Mucosa of gallbladder (tissue), 1 donor: ENCODE results near the gene ICE2. TPM values are rescaled to one million over a fixed set of nuclear protein-coding genes. Genes with fewer than 3 reads are reported as not detected.

Source experiments
- DNase-seq: peaks from one replicate; pipeline ENCODE4 v3.0.0-alpha.2; 2020; ENCODE audit warnings: low spot score
- total RNA-seq: library from RNA; stranded (reverse); gene quantifications from one replicate; pipeline ENCODE4 v1.2.1, GENCODE V29; 2021
- donor health status: DM: no; HTN: no; CAD: no.

ICE2 gene
- total RNA-seq, 1 donor from 2014 or later = 47.7 TPM

DNA sequence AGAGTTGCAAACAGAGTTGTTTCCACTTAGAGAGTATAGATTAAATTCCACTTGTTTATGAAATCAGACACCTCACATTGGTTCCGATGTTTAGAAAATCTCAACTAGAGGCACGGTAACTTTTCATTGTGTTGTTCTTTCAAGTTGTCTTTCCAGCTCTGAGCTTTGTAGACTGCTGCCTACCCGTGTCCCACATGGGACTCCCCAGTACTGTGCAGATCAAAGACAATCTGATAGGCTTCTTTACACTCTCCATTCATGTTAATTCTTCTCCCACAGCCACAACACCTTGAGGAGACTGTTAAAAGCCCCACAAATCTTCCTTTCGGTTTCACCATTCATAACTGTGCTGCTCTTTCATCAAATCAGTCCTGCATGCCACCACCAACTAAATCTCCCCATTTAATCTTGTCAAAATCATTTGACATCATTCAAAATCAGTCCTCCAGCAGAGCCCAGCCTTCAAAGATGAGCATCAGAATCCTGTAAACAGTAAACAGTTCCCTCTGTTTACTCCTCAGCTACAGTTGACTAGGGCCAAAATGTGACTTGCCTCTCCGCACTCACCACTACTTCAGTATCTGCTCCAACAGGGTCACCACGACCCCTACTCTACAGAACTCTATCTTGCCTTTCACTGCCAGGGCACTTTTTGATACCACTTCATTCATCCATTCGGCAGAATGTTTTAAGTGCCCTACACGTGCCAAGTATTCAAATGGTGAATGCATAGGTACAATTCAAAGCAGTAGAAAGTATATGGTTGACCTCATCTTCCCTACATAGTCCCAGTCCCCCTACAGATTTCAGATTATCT is 89.5 kb downstream of the ICE2 start:
- no peak for DNase-seq

DNA sequence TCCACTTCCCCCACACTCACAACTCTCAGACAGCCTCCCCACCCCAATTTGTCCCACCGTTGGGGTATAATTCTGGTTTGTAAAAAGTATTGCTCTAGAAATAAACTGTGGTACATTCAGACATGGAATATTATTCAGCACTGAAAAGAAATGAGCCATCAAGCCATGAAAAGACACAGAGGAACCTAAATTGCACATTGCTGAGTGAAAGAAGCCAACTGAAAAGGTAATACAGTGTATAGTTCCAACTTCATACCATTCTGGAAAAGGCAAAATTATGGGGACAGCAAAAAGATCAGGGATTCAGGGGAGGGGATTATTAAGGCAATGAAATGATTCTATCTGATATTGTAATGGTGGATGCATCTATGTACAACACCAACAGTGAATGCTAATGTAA is 91.6 kb downstream of the ICE2 start:
- no peak for DNase-seq

DNA sequence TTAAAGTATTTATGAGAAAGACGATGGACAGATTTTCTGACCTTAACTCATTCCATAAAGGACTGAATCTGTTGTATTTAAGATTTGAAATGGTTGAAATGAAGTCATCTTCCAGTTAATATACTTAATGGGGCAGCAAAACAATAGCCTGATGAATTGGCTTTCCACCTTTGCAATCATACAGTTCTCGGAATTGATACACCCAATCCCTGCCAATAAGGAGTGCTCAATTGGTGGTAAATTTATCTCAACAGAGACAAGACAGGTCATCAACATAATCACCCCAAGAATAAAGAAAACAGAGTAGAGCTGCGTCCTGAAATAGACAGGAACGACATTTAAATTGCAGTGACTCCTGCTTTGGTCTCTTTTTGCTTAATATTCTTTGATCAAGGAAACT is 92.3 kb downstream of the ICE2 start:
- no peak for DNase-seq

DNA sequence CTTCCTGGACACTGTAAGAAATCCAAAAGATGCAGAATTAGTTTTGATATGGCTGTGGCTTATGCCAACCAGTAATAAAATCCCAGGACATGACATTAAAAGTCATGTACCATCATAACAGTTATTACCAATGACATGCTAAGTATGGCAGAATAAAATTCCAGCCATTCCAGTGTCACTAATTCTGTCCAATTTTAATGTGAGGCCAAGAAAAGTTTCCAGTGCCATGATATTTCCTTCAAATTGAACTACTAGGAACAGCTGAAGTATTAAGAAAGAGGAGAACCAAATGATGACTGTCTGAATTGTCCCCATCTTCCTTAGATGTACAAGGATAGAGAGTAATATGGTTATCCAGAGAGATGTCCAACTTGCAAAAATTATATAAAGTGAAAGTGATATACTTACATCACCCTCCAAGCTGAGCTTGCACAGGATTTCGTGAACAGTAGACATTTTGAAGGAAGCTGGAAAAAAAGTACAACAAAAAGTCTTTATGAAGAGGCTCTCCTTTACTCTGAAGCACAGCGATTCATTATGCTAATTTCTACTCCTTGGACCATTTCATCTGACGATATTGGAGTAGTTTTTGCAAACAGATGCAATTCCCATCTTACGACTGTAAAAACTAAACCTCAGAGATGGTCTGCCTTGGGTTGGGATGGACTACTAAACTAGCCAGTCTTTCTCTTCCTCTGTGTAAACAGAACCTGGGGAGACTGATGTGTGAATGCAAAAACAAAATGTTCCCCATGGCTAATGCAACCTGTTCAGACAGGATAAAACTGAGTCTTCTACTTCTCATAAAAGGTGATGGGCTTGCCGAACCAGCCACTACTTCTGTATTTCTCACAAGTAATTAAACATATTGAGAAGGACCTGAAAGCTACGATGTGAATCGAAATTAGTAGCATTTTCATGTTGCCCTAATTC is 93.1 kb downstream of the ICE2 start:
- DNase-seq = no peak

DNA sequence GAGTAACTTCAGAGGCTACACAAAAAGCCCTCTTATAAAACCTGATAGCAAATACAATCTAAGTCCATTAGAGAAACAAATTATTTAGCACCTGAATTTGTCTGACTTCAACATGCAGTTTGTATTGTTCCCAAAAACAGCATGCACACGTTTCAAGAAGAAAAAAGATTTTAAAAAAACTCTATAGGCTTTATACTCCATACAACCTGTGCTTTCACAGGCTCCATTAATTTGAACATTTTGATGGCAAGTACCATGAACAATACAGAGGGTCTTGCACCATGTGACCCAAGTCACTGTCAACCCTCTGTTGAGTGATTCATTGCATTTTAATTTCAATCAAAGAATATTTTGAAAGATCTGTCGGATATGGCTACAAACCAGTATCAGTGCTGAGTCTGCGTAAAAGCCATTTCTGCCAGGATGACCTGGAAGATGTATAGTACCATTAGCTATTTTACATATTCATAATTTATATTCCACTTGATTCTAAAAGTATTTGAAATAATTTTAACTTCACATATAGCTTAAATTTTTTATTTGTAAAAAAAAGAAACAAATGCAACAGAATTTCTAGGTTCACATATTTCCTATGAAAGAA is 94.3 kb downstream of the ICE2 start:
- no peak for DNase-seq

DNA sequence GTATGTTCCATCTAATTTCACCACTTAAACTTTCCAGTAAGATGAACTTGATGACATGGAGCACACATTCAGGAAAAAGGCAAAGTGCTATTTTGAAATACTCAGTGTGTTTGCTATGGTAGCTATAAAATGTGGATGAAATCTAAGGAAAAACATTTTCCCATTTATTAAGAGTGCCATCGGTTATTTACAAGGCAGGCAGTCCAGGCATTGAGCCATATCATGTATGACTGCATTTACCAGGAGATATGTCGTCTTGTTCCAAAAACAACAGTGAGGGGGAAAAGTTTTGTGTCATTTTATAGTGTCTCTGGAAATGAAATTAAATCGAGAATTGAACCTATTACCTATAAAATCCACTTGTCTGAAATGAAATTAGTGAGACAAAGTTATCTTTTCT is 94.9 kb downstream of the ICE2 start:
- no peak for DNase-seq

DNA sequence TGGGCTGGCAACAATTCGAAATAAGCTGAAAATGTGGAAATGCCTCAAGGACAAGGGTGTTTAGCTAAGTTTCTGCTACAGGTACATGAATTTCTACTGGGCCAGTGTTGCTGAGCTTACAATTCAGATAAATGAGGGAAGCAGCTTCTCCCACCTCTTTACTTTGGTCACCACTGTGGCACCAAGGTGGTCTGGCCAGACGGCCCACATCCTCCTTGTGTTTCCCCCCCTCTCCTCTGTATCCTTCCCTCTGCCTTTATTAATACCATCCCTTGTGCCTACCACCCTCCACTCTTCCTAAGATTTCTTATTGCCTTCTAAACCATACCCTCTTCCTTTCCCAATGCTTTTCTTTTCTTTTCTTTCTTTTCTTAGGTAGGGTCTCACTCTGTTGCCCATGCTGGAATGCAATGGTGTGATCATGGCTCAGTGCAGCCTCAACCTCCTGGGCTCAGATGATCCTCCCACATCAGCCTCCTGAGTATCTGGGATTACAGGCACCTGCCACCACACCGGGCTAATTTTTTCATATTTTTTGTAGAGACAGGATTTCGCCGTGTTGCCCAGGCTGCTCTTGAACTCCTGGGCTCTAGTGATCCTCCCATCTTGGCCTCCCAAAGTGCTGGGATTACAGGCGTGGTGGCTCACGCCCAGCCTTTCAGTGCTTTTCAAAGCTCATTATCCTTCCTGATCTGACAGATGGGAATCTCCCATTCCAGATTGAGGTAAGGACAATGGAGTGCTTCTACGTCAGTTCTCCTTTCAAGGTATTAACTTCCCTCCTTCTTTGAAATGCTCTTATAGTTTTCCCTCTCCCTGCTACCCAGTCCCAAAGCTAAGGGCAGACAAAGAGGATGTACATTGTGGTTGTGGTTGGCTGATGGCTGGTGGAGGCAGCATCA is 95.9 kb downstream of the ICE2 start:
- no peak for DNase-seq

DNA sequence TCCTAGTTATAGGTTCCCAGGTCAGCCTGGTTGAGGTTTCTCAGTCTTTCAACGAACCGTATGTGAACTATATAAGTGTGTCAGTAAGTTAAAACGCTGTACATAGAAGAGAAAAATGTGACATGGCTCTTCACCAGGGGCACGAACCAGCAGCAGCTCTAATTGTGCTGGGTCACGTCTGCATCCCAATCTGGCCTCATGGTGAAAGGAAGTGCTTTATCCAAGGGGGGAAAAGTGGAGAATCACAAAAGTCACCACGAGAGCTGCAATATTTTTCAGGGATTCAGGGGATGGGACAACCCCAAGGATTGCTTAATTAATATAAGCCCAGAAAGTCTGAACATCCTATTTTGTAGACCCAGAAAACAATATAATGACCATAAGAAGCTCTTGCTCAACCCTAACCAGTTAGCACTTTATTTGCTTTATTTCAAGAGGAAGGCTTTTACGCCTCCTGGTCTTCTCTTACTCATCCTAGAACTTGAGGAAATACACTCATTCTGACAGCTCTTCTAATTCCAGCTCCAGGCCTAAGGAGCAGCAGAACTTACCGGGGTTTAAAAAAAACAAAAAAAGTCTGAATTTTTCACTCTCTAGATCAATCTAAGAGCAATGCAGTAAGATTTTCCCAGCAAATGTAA is 97.7 kb downstream of the ICE2 start:
- no peak for DNase-seq

DNA sequence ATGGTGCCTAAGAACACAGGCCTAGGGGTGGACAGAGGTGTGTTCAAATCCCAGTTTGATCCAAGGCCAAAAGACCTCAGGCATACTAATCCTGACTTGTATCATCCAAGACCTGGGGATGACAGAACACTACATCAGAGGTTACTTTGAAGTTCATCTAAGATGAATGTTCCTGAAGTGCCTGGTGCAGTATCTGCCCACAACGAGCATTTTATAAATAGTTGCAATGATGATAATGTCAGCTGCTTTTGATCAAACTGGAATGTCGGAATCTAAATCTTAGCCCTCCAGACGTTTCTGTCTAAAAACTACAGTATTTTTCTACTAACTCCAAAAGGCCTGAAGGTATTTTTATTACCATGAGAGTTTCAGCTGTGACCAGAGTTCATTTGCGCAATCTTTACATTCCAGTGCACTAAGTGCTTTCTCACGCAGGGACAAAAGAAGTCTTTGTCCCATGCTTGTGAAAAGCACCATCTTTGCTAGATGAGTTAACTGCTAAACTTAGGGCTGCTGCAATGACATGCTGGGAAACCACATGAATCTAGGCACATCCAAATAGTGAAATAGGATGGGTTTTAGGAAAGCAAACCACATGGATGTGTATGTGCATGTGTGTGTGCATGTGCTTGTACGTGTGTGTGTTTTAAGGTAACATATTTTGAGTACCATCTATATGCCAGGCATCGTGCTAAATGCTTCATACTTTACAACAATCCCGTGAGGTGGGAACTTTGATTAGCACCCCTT is 99.2 kb downstream of the ICE2 start:
- DNase-seq = no peak

DNA sequence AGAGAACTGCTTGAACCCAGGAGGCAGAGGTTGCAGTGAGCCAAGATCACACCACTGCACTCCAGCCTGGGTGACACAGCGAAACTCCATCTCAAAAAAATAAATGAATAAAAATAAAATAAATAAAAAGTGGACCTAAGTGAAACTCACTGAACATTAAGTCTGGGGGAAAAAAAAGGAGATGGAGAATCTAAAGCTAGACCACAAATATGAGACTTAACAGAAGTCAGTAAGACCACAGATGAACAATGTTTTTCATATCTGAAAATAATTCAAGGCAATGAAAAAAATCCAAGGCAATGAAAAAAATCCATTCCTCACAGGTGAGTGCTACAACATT is 99.8 kb downstream of the ICE2 start:
- no peak for DNase-seq

DNA sequence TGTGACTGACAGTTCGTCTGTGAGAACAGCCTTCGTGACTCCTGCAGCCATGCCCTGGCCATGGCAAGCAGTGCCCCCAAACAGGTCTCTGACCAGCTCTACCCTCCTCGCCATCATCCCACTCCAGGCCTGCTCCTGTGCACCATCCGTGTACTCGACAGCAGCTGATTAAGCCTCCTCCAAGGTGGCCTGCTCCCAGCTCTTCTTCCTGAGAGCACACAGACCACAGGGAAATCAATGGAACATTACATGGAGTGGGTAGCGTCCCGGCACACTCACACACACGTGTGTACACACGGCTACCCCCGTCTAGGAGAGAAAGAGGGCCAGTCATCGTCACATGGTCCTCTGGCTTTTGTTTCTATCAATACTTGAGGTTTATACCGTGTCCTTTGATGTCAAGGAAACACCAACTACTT is 102.3 kb downstream of the ICE2 start:
- DNase-seq = no peak

DNA sequence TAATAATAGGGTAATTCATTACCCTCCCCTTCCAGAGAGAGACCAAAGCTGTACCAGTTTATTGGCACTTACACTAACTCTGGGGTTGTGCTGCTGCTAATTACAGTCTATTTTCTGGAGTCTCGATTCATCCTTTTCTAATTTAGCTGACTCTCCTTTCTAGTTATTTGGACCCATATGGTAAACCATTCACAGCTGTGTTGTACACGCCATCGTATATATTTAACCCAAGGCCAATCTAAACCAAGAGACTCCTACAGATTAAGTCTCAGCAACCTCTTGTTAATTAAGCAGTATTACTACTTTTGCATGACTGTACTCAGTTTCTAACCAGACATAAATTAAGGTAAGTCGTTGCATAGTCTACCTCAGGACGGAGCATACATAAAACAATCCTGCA is 103.6 kb downstream of the ICE2 start:
- DNase-seq = no peak

DNA sequence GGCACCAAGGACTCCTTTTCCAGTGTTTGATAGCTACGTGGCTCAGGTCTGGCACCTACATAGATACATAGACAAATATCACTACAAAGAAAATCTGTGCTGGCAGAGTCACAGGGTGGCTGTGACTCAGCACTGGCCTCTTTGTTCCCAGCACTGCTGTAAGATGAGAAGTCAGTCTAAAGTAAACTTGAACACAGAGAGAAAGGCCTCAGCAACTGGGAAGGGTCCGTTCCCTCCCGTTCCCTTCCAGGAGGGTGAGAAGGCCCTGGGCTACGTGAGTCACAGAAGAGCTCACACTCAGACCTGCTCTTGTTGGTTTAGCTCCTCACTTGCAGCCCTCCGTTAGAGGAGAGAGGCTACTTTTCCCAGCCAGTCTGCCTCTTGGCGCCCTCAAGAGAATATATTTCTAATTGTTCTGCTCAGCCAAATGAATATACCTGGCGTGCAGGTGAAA is 104.3 kb downstream of the ICE2 start:
- peak; percentile 78 for DNase-seq

DNA sequence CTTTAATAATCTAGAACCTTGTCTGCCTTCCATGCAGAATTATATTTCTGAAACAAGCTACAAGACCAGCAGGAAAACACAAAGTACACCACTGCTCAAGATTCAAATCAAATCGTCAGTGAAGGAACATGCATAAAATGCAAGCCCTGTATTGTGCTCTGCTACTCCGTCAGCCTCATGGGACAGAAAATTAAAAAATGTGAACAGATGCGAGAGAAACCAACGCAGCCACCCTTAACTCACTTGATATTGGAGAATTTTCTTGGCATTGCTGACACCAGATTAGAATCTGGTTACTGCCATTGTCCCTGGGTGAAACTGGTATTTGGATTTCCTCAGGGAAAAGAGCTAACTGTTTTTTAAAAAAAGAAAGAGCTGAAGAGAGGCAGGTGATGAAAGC is 104.7 kb downstream of the ICE2 start:
- no peak for DNase-seq

DNA sequence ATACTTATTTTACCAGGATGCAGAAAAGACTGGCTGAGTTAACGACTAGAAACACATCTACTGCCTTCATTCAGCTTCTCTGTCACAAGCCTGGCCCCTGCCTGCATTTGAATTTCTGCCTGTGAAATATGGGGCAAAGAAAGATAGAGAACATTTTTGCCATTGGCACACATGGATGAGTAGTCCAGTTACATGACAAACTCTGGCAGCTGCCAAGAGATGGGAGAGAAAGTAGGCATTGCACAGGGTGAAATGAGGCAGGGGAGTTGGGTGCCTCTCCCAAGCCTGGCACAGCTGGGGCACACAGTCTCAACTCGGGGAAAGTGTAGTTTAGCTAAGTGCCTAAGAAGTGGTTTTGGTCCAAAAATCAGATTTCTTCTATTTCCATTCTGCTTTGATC is 105.2 kb downstream of the ICE2 start:
- no peak for DNase-seq

DNA sequence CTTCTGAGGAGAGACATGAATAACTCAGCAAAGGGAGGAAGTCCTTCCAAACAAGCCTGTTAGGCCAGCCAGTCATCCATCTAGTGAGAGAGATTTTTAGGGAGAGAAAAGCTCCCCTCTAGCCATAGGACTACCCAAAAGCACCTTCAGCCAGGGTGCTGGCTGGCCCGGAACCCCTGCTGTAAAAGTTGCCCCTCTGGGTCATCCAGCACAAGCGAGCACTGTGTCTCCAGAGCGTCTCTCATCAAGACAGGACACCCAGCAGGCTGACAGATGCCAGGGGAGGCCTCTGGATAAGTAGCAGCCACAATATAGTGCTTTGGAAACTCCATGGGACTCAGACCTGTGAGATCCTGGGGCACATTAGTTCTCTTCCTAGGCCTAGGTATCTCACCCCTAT is 105.6 kb downstream of the ICE2 start:
- DNase-seq = no peak

DNA sequence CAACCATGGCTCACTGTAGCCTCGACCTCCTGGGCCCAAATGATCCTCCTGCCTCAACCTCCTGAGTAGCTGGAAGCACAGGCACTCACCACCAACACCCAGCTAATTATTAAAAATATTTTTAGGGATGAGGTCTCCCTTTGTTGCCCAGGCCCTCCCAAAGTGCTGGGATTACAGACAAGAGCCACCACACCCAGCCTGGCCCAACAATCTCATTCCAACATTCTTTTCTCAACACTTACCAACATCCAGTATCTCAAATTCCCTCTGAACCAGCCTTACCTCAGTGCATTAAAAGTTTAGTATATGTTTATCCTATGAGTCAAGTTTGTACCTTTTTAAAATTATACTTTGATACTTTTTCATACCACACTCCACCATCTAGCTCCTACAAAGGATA is 106.2 kb downstream of the ICE2 start:
- DNase-seq = no peak

DNA sequence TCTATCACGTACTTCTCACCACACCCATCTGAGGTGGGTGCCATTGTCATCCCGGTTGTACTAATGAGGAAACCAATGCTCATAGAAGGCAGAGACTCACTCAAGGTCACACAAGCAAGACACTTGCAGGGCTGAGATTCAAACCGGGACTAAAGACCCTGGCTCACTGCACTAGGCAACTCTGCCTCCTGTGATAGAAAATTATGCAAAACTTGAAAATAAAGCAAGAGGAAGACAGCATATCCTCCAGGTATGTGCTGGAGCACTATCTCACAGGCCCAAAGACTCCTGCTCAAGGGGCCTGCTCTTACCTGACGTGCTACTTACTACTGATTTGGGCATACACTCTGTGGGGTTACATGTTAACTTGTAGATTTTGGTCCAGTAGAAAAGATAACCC is 106.7 kb downstream of the ICE2 start:
- no peak for DNase-seq

DNA sequence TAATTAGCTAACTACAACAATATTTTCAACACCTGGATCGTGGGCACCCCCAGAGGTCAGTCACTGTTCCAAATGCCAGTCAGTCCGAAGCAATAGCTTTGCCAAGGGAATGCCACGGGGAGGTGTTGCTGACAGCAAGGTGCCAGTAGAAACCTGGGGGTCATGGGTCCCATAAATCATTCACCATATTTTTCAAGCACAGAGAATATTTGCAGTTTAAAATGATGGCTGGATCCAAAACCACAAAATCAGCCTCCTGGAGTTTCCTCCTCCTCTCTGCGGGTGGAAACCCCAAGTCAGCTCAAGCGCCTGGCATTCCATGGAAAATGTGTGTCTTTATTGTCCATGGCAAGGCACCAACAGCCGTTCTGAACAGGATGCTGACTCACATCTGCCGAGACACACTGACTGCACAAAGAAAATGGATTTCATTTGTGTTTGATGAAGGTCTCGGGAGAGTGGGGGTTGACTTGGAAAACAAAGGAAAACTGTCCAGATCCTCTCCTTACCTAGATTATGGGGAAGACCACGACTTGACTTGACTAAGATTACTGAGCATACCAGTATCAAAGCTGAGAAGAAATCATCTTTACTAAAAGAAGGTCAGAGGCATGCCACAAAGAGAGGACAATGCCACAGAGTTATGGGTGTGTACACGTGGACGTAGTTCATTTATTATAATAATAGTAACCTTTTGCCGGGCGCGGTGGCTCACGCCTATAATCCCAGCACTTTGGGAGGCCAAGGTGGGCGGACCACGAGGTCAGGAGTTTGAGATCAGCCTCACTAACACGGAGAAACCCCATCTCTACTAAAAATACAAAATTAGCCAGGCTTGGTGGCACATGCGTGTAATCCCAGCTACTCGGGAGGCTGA is 107.5 kb downstream of the ICE2 start:
- DNase-seq = peak; percentile 68

DNA sequence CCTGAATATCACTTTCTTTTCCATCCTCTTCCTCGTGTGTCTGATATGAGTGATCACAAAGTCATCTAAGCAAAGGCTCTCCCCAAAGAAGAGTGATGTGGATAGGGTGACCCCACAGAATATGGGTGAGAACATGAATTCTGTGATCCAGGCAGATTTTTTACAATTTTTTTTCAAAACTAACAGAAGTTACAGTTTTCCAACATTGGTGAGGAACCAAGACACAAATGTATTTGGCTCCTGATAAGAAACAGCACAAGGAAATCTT is 108.1 kb downstream of the ICE2 start:
- no peak for DNase-seq
